IPS-18a (cell line): ENCODE data around the gene B3GALT4.
"Not testable (repeated sequence)": the region's sequence is repeated elsewhere in the genome, so short reads cannot be mapped to it uniquely, and the experiment has no call there.

ENCODE experiments used
- H3K27ac ChIP-seq: one replicate; pipeline ENCODE4 v1.5.1; 2013; ENCODE audit warnings: low read length
- H3K27me3 ChIP-seq: one replicate; pipeline ENCODE4 v1.6.1; 2013; ENCODE audit warnings: mild to moderate bottlenecking, low read length; ENCODE audit not compliant: control insufficient read depth, insufficient read depth
- H3K36me3 ChIP-seq: one replicate; pipeline ENCODE4 v1.6.1; 2013; ENCODE audit warnings: low read depth, low read length; ENCODE audit not compliant: control insufficient read depth
- H3K4me1 ChIP-seq: one replicate; pipeline ENCODE4 v1.6.1; 2013; ENCODE audit warnings: low read depth, low read length; ENCODE audit not compliant: control insufficient read depth
- H3K4me3 ChIP-seq: one replicate; pipeline ENCODE4 v1.5.1; 2013; ENCODE audit warnings: low read length
- H3K9ac ChIP-seq: one replicate; pipeline ENCODE4 v1.6.1; 2013; ENCODE audit warnings: mild to moderate bottlenecking, low read length, moderate library complexity
- H3K9me3 ChIP-seq: one replicate; pipeline ENCODE4 v1.6.1; 2013; ENCODE audit warnings: low read depth, low read length; ENCODE audit not compliant: control insufficient read depth

The B3GALT4 gene

DNA sequence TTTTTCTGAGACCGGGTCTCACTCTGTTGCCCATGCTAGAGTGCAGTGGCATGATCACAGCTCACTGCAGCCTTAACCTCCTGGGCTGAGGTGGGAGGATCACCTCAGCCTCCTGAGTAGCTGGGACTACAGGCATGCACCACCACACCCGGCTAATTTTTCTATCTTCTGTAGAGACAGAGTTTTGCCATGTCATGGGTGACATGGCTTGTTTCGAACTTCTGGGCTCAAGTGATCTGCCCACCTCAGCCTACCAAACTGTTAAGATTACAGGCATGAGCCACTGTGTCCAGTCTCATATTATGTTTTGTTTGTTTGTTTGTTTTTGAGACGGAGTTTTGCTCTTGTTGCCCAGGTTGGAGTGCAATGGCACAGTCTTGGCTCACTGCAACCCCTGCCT, 8.3 kb downstream of the B3GALT4 start:
- peaks cover 29% of the 10 kb centered on the region for H3K36me3 ChIP-seq
- H3K9me3 ChIP-seq, H3K9ac ChIP-seq: not testable (repeated sequence)

DNA sequence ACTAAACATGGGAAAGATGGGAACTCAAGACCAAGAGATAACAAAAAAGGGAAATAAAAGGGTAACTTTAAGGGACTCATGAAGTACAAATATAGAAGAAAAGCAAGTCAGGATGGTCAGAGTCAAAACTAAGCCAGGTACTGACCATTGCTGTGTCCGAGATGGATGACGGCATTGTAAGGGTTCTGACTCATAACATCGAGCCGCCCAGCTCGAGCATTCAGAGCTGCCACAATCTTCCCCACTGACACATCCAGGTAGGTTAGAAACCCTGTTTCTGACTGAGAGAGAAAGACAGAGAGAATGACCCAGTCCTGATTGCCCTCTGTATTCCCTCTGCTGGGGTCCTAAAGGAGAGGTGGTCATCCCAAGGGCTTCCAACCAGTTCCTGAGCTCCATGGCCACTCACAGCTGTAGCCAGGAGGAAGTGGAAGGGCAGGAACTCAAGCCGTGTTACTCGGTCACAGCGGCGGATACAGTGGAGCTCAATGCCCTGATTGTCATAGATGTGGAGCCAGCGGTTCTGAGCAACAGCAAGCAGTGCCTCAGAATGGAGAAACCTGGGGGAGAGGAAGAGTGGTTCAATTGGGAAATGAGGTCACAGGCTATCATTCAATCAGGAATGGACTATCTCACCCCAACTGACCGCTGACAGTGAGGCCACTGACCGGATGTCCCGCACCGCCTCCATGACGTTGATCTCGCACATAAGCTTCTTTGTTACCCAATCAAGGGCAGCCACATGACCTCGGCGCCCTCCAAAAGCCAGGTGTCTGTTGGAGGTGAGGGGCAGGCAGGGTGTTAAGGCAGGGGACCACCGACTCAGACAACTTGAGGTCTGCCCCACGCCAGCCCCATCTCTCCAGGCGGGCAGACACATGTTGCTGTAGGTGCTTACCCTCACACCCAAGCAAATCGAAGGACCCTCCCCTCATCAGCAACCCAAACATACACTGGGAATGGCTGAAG, 10.3 kb downstream of the B3GALT4 start:
- Histone ChIP-seq H3K27ac (no peak overlapping the region), H3K27me3 (no peaks in the 10 kb centered on the region), H3K9me3 (no peaks in the 10 kb centered on the region), H3K4me3 (no peak overlapping the region), H3K36me3 (peaks cover 31% of the 10 kb centered on the region), H3K9ac (no peak overlapping the region), H3K4me1 (no peaks in the 10 kb centered on the region)

More for the DNA sequence above, 8.3 kb downstream of the B3GALT4 start:
- not testable (repeated sequence) for H3K27ac ChIP-seq, H3K4me3 ChIP-seq, H3K4me1 ChIP-seq, H3K27me3 ChIP-seq

DNA sequence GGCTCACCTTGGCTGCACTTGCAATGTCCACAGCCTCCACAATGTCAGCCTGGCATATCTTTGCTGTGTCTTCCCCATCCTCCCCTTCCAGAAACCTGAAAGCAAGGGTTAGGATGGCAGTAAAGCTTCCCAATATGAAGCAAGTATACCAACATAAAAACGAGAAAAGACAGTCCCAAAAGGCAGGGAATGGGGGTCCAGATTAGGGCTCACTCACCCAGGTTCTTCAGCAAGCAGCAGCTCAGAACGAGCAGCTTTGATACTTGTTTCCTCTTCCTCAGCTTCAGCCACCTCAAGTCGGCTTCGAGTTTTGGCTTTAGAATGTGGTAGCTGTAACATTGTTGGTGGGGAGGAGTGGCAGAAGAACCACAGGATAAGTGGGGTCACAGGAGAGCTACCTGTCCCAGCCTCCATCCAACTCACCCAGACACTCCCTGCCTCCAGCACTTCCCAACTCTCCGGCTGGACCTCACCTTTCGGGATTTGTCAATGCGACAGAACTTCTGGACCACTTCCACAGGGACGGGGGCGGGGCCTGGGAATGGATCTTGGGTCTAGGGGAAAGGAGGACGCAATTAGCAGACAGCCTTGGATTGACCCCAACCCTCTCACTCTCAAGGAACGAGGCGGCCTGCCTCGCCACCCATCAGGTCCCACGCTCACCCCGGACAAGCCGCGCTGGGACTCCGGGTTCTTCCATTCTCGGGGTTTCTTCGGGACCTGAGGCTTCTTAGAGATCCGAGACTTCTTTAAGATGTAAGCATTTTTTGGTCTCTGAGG, 11.4 kb downstream of the B3GALT4 start:
- Histone ChIP-seq H3K36me3 (peaks cover 35% of the 10 kb centered on the region), H3K4me1 (no peaks in the 10 kb centered on the region), H3K9me3 (no peaks in the 10 kb centered on the region), H3K9ac (peak overlapping the region; percentile 83), H3K27ac (no peak overlapping the region), H3K4me3 (peak overlapping the region; percentile 94), H3K27me3 (no peaks in the 10 kb centered on the region)

DNA sequence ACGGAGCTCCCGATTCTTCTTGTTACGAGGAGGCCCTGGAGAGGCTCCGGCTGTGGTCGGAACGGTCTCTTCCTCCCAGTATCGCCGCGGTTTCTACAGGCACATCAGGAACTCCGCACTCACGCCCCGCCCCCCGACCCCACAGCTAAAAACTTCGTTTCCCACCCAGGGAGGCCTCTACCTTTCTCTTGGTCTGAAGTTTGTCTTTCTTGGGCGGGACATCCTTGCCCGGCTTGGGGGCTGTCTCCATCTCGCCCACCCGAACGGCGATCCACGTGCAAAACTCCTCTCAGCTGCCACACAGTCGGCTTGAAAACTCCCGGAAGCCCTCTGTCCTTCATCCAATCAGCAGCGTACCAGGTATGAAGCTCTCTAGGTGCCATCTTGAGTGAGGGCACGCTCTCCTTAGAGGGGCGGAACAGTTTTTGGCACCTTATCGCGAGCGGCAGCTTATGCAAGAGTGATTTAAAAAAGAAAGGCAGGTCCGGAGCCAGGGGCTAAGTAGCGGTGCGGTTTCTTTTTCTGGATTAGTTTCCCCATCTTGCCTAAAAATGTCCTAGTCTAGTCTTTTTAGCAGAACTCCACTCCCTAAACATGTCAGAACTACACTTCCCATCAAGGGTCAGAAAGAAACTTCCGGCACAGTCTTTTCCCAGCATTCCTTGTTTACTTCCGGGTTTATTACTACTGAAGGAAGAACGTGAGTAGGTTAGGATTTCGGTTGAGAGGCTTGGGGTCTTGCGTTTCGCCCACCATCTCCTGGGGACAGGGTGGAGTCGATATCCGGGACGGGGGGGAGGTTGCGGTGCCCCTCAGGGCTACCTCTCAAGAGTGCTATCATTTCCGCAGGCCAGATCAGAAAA, 12.2 kb downstream of the B3GALT4 start, which contains the start of the genes PFDN6 and WDR46:
Gene PFDN6 (plus strand): TSS at position 681 of the 863 bp plus-strand sequence. CDS start 256 bp downstream, outside the sequence.
Gene WDR46 (minus strand): TSS at position 319 of the 863 bp plus-strand sequence. CDS start 69 bp downstream, at position 250.
- no peaks in the 10 kb centered on the region for H3K27me3 ChIP-seq
- H3K36me3 ChIP-seq: peaks cover 35% of the 10 kb centered on the region
- no peaks in the 10 kb centered on the region for H3K4me1 ChIP-seq
- peak within 1 kb of the TSS; percentile 83 for H3K9ac ChIP-seq
- peak within 1 kb of the TSS; percentile 56 for H3K27ac ChIP-seq
- H3K4me3 ChIP-seq: peak within 1 kb of the TSS; percentile 94
- no peaks in the 10 kb centered on the region for H3K9me3 ChIP-seq

DNA sequence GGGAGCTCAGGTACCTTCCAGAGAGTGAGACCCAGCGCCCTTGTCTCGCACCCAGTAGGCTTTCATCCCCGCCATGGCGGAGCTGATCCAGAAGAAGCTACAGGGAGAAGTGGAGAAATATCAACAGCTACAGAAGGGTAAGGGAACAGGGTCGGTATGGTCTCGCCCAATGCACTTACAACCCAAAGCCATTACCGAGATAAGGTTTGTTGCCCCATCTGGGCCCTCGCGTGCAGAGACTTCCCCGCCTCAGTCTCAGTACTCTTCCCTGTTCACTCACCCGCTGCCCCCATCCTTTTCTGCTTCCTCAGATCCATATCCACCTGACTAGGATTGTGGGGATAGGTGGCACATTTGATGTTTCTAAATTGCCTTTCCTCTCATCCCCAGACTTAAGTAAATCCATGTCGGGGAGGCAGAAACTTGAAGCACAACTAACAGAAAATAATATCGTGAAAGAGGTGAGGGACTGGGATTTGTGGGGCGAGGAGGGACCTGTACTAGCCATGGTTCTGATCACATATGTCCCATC, 12.9 kb downstream of the B3GALT4 start:
- H3K36me3 ChIP-seq: peaks cover 29% of the 10 kb centered on the region
- H3K9me3 ChIP-seq: no peaks in the 10 kb centered on the region
- H3K9ac ChIP-seq: peak overlapping the region; percentile 83
- H3K4me3 ChIP-seq: peak overlapping the region; percentile 94
- H3K27ac ChIP-seq: peak overlapping the region; percentile 56
- H3K27me3 ChIP-seq: no peaks in the 10 kb centered on the region
- H3K4me1 ChIP-seq: no peaks in the 10 kb centered on the region

DNA sequence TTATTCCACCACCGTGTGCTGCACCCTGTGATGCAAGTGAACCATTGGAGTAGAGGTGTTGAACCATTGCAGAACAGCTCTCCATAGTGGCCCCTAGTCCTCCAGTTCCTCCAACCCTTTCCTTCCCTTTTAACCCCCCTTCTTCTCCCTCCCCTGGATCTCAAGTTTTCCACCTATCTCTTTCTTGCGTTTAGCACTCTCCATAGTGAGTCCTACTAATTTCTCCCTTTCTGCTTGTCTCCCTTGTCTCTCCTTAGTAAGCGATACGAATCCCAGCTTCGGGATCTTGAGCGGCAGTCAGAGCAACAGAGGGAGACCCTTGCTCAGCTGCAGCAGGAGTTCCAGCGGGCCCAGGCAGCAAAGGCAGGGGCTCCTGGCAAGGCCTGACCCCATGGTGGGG, 13.5 kb downstream of the B3GALT4 start:
- Histone ChIP-seq H3K27ac (no peak overlapping the region), H3K36me3 (peaks cover 28% of the 10 kb centered on the region), H3K4me1 (no peaks in the 10 kb centered on the region)

DNA sequence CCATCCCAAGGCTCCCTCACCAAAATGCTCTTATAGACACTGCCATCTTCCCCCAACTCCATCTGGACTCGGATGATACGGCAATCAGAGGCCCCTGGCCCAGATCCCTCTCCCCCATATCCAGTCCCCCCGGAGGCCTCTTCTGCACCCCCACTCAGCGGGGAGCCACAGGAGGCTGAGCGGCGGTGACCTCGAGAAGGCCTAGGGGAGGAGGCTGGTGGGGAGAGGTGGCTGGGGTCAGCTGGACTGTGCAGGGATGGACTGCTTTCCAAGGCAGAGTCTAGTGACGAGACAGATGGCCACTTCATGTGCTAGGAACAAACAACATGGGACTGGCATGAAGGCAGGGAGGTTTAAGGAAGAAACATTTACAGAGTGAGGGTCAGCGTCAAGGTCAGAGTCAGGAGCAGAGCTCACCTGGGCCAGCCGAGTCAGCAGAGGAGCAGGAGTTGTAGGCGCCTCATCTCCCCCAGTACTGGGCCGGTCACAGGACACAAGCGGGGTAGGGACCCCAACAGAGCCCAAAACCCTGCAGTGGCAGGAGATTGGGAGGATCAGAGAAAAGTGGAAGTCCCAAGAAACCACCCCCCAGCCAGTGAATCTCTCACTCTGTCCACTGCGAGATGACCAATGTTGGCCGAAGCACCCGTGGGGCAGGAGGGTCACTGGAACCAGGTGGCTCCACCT, 16.2 kb downstream of the B3GALT4 start:
- Histone ChIP-seq H3K27me3 (no peaks in the 10 kb centered on the region), H3K36me3 (peaks cover 18% of the 10 kb centered on the region), H3K9ac (no peak overlapping the region), H3K9me3 (no peaks in the 10 kb centered on the region), H3K4me1 (peaks cover 3% of the 10 kb centered on the region), H3K27ac (no peak overlapping the region), H3K4me3 (no peak overlapping the region)

More for the DNA sequence above, 13.5 kb downstream of the B3GALT4 start:
- Histone ChIP-seq H3K9ac (peak overlapping the region; percentile 83), H3K27me3 (no peaks in the 10 kb centered on the region), H3K4me3 (peak overlapping the region; percentile 94), H3K9me3 (no peaks in the 10 kb centered on the region)

DNA sequence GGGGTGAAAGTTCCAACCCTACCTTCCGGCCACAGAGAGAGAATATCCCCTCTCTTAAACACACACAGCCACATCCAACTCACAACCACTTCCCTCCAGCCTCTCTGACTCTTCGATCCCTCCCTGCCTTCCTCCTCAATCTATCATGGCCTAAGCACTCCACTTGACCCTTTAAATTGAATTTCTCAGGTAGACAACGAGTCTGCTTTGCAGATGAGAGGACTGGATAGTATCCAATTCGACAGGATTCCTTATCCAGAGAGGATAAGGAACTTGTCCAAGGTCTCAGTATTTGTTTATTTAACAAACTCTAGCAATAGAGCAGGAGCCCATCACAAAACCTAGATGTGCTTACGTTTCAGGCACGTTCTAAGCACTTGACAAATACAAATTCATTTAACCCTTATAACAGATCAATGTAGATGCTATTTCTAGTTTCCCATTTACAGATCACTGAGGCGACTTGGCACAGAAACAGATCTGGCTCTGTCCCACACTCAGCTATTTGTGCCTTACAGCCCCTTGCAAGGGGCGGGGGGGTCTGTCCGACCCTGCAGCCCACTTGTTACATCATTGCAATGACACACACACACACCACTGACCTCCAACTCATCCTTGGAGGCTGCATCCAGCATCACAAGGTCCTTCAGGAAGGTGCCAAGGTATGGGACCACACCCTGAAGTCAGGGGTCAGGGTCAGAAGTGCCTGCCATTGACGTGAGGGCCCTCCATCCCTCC, 17.3 kb downstream of the B3GALT4 start:
- Histone ChIP-seq H3K4me1 (peaks cover 3% of the 10 kb centered on the region), H3K27me3 (no peaks in the 10 kb centered on the region), H3K36me3 (peaks cover 18% of the 10 kb centered on the region), H3K9ac (no peak overlapping the region), H3K27ac (no peak overlapping the region), H3K4me3 (no peak overlapping the region), H3K9me3 (no peaks in the 10 kb centered on the region)

DNA sequence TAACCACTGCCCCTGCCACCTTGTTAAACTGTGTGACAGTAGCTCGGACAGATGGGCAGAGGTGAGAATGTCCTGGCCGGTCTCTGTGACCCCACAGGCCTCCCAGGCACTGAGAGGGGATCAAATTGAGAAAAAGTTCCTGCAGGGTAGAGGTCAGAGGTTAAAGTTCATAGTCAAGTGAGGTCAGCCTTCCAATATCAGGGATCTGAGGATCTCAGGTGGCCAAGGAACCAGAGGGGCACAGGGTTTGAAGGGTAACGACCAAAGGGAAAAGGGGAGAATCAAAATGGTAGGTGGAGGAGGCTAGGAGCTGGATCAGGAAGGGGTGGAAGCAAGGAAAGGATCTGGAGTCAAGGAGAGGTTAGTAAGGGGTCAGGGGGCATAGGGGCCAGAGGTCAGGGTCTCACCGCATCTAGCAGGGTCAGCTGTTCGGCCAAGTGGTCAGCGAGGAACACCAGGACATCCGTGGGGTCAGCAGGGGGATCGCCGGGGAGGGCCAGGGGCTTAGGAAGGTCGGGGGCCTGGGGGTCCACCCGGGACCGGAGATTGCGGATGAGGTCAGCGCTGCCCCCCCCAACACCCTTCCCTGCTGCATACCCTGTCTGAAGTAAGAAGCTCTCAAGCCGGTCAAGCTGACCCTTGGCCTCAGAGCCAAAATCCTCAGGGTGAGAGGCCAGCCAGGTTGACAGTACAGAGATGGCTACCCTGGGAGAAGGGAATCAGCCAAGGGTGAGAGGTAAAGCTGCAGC, 18.9 kb downstream of the B3GALT4 start:
- peaks cover 3% of the 10 kb centered on the region for H3K4me1 ChIP-seq
- H3K9ac ChIP-seq: no peak overlapping the region
- H3K9me3 ChIP-seq: no peaks in the 10 kb centered on the region
- H3K36me3 ChIP-seq: peaks cover 18% of the 10 kb centered on the region
- no peak overlapping the region for H3K27ac ChIP-seq
- H3K4me3 ChIP-seq: no peak overlapping the region
- H3K27me3 ChIP-seq: no peaks in the 10 kb centered on the region
